ENCODE measurements around the gene RPL10A.
A peak's percentile ranks its signal among the peaks of the same experiment; 100 is the strongest.

Gene RPL10A

DNA sequence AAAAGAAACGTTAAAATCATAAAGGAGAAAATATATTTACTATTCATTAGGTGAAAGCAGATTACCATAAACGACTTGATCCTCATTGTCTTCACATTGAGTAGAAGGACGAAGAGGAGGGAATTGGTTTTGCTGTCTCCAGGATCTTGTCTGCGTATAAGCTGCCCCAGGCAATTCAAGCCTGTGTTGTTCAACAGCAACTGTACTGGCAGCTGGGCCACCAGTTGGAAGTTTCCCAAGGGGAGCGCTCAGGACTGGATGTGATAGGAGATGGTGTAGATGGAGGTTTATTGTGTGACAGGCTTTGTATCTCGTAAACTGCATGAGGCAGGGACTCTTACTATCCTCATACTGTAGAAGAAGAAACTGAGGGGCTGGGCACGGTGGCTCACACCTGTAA lies 20.0 kb upstream of the RPL10A start:
- no peak for DNase-seq (ENCODE audit: low read depth in 2 of 2)

DNA sequence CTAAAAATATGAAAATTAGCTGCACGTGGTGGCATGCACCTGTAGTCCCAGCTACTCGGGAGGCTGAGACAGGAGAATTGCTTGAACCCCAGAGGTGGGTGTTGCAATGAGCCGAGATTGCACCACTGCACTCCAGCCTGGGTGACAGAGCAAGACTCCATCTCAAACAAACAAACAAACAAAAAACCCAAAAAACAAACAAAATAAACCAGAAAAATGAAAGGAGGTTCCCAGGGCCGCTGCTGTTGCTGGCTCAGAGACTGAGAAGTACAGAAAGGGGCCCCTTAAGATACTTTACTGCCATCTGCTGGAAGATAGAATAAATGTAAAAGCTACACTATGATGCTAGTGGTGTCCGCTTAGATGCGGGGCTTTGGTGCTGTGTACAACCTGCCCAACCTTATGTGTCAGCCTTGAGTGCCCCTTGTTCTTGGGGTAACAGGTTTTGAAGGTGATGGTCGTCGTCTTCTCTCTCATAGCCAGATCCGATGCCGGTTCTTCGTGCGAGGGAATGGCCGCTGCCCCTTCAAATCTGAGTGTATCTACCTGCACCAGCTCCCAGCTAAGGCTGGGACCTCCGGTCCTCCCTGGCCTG lies 18.8 kb upstream of the RPL10A start:
- no peak for DNase-seq (ENCODE audit: low read depth in 2 of 2)

DNA sequence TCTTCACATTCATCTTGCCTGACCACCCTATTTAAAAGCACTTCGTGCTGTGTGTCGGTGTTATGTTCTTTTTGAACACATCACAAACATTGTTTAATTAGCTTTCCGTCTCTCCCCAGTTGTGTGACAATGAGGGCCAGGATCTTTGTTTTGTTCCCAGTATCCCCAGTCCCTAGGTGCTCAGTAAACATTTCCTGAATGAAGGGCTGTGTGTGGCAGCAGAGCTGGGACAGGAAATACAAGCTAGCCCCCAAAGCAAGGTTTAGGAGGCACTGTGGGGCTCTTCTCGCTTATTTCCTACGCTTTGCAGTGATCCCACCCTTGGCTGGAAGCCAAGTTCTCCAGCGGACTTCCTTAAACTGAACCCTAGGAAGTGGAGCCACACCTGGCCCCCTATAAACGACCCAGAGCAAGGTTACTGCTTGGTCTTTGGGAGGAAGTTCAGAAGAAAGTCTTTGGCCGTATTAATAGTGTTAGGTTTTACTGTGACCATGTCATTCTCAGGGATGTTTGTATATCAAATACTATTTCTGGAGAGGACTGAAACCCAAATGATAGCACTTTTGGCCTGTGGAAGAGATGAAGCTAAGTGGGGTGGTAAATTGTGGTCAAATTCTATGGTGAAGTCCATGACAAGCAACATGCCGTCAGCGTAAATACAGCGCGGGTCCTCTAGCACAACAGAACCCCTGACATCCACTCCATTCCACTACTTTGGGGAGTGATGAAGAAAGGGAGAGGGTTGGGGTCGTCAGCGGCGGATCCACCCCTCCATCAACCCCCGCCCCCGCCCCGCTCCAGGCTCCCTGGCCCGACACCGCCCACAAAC lies 16.6 kb upstream of the RPL10A start:
- DNase-seq (ENCODE audit: low read depth in 2 of 2): no peak

GRCh38 chr6:35452183-35453090 lies 15.8 kb upstream of the RPL10A start, which contains the start of gene FANCE:
TSS of gene FANCE (plus strand) at chr6:35452338. CDS start at chr6:35452546, 208 bp downstream.
- peak; percentile 78 to 93 for DNase-seq (ENCODE audit: low read depth in 2 of 2)

- no peak for DNase-seq (ENCODE audit: low read depth in 2 of 2)
Observed at GRCh38 chr6:35453236-35453635, 15.0 kb upstream of the RPL10A start.

DNA sequence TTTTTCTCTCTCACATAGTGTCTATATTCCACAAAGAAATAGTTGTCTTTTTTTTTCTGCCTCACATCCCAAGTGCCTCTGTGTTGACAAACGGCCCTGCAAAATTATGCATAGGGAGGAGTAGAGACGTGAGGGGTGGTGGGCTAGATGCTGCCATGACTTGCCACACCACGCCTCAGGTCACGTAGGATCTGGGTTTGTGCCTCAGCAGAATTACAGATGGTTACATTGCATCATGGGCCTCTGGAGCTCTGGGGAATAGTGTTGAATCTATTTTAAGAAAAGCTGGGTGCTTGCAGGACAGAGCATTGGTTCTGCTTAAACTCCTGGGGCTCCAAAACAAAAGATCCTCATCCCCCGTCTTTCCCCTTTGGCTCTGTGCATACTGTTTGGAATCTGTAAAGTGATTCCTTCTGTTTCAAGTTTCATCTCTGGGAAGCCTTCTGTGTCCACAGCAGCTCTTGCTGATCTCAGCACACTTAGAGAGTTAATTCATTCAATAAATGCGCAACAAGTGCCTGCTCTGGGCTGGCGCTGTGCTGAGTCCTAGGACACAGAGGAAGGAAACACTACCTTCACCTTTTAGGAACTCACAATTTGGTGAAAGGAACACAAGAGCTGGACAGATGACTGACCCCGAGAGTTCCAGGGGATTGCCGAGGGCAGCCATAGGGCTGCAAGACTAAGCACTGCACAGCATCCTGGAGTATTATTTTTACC lies 13.7 kb upstream of the RPL10A start:
- DNase-seq (ENCODE audit: low read depth in 2 of 2): no peak

- DNase-seq (ENCODE audit: low read depth in 2 of 2): no peak
Observed at GRCh38 chr6:35457907-35458306, 10.3 kb upstream of the RPL10A start.

GRCh38 chr6:35461270-35461669 lies 6.9 kb upstream of the RPL10A start:
- no peak for DNase-seq (ENCODE audit: low read depth in 2 of 2)

- no peak for DNase-seq (ENCODE audit: low read depth in 2 of 2)
Observed at GRCh38 chr6:35463292-35463691, 4.9 kb upstream of the RPL10A start.

GRCh38 chr6:35465646-35466045 lies 2.6 kb upstream of the RPL10A start:
- DNase-seq (ENCODE audit: low read depth in 2 of 2): no peak

DNA sequence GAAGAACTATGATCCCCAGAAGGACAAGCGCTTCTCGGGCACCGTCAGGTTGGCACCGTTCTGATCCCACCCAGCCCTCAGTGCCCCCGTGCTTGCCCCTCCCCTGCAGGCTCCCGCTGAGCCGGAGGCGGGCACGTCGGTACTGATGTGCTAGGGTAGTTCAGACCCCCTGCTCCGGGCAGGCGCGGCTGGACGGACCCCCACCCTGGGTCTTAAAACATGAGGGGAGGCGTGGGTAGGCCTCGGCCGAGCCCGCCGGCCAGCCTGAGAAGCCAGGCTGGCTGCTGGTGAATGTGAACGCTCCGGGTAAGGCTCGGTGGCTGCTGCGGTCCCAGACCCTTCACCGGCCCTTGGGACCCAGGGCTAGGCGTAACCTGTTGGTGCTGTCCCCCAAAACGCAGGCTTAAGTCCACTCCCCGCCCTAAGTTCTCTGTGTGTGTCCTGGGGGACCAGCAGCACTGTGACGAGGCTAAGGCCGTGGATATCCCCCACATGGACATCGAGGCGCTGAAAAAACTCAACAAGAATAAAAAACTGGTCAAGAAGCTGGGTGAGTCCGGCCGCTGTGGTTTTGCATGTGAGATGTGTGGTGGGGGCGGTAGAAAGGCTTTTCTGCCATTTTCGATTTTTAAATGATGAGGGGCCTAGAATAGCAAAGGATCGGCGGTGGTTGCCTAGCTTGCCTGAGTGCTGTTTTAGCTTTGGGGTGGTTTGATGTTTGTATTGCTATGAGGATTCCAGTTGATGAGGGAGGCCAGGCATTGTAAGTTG lies 964 bp downstream of the RPL10A start:
- DNase-seq (ENCODE audit: low read depth in 2 of 2): peak in 1 of 2 donors; percentile 39

DNA sequence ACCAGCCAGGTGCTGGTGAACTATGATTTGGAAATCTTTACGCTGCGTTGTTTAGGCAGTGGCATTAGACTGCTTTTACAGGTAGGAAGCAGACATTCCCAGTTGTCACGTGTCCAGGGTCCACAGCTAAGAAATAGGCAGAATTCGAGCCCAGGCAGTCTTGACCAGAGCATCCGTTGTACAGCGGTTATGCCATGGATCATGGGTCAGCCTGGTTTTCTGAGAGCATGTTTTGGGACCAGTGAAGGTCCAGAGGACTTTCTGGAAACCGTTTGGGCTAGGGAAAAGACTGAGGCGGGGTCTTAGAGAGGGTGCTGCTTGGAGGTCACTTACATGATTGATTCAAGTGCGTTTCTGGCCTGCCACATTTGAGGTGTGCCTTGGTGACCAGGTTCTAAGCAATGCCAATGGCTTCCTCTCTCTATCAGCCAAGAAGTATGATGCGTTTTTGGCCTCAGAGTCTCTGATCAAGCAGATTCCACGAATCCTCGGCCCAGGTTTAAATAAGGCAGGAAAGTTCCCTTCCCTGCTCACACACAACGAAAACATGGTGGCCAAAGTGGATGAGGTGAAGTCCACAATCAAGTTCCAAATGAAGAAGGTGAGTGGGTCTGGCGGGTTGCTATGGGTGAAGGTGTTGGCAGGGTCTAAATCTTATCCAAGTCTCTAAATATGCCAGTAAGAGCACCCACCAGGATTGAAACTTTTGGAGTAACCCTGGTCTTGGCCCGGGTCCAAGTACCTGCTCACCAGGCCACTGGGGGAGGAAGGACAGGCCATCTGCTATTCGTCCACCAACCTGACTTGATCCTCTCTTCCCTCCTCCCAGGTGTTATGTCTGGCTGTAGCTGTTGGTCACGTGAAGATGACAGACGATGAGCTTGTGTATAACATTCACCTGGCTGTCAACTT lies 1.8 kb downstream of the RPL10A start:
- no peak for DNase-seq (ENCODE audit: low read depth in 2 of 2)

DNA sequence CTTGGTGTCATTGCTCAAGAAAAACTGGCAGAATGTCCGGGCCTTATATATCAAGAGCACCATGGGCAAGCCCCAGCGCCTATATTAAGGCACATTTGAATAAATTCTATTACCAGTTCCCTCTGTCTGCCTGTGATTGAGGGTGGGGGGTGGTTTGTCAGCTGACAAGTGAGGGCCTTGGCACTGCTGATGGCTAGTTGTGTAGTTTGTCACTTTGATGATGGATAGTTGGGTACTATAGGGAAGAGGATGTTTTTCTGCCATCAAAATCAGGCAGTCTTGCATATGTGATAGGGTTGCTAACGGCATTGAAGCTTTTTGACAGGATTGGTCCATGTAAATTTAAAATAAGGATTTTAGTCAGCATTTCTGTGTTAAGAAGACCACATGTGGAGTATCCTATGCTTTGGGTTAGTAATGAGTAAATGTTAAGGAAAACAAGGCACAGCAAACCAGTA lies 2.5 kb downstream of the RPL10A start:
- DNase-seq (ENCODE audit: low read depth in 2 of 2): no peak

GRCh38 chr6:35471836-35472345 lies 3.7 kb downstream of the RPL10A start:
- DNase-seq (ENCODE audit: low read depth in 2 of 2): no peak

GRCh38 chr6:35473075-35473849 lies 5.1 kb downstream of the RPL10A start:
- DNase-seq (ENCODE audit: low read depth in 2 of 2): no peak

GRCh38 chr6:35473850-35474130 lies 5.6 kb downstream of the RPL10A start:
- no peak for DNase-seq (ENCODE audit: low read depth in 2 of 2)

GRCh38 chr6:35474131-35474941 lies 6.1 kb downstream of the RPL10A start:
- no peak for DNase-seq (ENCODE audit: low read depth in 2 of 2)

- DNase-seq (ENCODE audit: low read depth in 2 of 2): no peak
Observed at GRCh38 chr6:35474942-35475570, 6.9 kb downstream of the RPL10A start.

Data from stimulated activated CD4-positive, alpha-beta T cell treated with anti-CD3 and anti-CD28 coated beads, Interleukin-1b, Interleukin-23, amount 100 ng/mL, for 4 hours (primary cell).